Germinal center (tissue), 1 donor: Measurements from ENCODE around the gene ZNF653.

Experiments
- DNase-seq: peaks from one replicate; pipeline ENCODE4 v3.0.0; 2012; ENCODE audit warnings: mixed read lengths, low spot score

Gene ZNF653, protein sequence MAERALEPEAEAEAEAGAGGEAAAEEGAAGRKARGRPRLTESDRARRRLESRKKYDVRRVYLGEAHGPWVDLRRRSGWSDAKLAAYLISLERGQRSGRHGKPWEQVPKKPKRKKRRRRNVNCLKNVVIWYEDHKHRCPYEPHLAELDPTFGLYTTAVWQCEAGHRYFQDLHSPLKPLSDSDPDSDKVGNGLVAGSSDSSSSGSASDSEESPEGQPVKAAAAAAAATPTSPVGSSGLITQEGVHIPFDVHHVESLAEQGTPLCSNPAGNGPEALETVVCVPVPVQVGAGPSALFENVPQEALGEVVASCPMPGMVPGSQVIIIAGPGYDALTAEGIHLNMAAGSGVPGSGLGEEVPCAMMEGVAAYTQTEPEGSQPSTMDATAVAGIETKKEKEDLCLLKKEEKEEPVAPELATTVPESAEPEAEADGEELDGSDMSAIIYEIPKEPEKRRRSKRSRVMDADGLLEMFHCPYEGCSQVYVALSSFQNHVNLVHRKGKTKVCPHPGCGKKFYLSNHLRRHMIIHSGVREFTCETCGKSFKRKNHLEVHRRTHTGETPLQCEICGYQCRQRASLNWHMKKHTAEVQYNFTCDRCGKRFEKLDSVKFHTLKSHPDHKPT

DNA sequence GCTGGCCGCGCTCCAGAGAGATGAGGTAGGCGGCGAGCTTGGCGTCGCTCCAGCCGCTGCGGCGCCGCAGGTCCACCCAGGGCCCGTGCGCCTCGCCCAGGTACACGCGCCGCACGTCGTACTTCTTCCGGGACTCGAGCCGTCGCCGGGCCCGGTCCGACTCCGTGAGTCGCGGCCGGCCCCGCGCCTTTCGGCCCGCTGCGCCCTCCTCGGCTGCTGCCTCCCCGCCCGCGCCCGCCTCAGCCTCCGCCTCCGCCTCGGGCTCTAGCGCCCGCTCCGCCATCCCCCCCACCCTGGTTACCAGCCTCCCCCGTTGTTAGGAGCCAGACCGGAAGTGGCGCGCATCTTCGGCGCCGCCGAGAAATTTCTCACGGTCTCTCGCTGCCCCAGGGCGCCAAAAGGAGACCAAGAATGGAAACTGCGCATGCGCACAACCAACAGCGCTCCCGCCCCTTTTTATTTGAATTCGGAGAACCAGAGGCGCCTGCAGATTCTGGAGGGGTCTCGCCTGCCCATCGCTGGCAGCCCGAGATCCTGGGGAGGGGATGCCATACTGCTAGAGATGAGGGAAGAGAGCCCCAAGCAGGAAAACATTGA lies at the start of gene ZNF653:
ZNF653 (minus strand) TSS at position 336 of the 597 bp plus-strand sequence; CDS start at position 283, 53 bp downstream.
- DNase-seq, result peak; percentile 98

DNA sequence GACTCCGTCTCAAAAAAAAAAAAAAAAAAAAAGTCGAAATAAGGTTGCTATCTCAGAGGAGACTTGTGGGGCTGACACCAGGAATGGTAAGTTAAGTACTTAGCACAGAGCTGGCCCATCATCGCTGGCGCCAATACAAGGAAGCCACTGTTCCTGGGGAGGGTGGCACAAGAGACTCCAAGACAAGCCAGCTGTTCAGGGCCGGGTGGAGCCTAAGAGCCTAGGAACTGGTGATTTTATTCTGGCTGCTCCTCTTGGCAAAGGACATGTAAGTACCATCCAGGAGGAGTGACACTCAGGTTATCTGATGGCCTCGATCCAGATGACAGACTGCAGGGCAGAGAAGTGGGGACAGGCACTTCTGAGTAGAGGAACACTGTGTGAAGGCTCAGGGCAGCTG lies 49.6 kb upstream of the ZNF653 start:
- DNase-seq, result no peak

DNA sequence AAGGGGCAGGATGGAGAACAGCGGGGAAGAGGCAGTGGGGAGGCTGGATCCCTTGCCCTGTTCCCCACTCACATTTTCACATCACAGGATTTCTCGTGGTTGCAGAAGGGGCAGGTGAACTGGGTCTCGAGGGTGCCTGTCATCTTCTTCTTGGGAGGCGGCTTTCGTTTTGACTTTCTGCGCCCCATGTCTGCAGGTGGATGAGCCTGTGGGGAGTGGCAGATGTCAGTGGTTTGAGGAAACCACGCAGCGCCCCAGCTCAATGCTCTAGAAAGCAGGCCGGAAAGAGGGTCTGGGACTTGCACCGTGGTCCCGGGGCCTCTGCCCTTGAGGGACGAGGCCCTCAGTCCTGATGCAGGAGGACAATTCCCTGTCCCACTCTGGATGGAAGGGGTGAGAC lies 48.5 kb upstream of the ZNF653 start:
- DNase-seq, result no peak

DNA sequence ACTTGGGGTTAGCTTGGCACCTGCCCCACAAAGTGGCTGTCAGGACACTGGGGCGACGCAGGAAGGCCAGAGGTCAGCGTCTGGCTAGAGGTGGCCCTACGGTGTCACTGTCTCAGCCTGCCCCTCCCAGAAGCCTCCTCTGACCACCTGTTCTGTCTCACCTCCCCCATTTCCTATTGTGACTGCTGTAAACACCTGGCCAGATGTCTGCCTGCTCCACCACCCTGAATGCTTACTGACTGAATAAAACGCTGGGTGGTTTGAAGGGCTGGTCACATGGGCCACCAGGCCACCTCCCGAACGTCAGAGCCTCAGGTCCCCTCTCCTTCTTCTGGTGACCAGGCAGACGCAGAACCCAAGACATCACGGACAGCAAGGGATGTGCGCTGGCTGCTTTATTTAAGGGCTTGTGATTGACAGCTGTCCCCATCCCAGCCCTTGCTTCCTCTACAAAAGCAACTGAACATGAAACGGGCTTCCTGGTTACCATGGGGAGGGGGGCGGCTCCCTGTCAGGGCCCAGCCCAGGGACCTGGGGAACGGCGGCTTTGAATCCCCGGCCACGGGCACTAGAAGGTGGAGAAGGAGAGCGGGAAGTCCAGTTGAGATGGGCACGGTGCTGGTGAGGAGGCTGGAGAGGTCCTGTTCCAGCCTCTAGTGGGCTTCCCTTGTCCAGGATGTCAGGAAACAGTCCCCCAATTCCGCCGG lies 47.2 kb upstream of the ZNF653 start:
- no peak for DNase-seq

DNA sequence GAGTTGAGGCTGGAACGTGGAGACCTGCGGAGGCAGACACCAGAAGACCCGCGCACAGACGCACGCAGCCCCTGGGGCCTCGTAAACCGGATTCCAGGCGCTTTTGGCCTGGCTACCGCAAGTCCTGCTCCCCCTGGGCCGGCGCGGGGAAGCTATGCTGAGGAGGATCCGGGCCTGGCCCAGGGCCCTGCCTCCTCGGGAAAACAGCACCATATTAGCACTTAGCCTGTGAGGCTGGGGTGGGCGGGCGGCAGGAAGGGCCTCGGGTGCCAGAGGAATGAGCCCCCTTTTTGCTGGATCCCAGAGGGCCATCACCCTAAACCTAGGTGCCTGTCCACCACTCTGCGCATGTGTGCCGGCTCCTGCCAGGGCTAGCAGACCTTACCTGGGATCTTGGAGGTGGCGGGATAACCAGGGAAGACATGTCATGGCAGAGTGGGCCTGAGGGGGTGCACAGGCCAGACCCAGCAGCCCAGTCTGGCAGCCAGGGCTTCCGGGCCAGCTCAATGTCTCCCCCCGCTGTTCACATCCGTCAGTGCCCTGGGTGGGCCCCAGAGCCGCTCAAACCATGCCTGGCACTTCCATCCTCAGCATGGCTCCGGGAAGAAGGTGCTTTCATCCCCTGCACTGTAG lies 46.1 kb upstream of the ZNF653 start:
- DNase-seq, result no peak

DNA sequence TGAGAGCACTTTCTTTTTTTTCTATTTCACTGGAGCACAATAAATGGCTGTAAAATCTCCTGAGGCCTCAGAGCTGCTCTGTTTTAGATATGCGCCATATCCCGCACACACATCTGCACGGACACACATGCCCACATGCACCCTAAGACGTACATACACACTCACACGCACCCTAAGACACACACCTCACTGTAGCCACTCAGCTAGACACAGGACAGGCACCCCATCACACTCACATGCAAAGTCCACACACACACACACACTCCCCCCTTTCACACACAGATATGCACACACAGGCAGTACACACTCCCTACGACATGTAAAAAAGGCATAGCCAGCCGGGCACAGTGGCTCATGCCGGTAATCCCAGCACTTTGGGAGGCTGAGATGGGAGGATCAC lies 44.6 kb upstream of the ZNF653 start:
- no peak for DNase-seq

DNA sequence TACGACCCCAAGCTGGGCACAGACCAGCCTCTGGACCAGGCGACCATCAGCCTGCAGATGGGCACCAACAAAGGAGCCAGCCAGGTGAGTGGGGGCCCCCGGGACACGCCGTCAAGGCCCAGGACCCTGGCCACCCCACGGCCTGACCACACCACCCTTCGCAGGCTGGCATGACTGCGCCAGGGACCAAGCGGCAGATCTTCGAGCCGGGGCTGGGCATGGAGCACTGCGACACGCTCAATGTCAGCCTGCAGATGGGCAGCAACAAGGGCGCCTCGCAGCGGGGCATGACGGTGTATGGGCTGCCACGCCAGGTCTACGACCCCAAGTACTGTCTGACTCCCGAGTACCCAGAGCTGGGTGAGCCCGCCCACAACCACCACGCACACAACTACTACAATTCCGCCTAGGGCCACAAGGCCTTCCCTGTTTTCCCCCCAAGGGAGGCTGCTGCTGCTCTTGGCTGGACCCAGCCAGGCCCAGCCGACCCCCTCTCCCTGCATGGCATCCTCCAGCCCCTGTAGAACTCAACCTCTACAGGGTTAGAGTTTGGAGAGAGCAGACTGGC lies 43.8 kb upstream of the ZNF653 start:
- DNase-seq, result no peak

DNA sequence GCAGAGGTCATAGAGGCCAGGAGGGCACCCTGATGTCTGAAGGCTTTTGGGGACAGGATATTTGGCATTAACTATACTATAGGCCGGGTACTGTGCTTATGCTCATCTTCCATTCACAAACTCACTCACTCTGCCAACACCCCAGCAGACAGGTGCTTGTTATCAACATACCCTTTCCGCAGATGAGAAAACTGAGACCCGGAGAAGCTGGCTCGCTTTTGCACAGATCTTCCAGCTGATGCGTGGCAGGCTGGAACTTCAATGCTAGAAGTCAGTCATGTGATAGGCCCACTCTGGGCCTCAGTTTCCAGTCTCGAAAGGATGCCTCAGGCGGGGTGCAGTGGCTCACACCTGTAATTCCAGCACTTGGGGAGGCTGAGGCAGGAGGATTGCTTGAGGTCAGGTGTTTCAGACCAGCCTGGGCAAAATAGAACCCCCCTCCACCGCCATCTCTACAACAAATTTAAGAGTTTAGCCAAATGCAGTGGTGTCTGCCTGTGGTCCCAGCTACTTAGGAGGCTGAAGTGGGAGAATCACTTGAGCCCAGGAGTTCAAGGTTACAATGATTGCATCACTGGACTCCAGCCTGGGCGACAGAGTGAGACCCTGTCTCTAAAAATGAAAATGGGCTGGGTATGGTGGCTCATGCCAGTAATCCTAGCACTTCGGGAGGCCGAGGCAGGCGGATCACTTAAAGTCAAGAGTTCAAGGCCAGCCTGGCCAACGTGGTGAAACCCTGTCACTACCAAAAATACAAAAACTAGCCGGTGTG lies 42.5 kb upstream of the ZNF653 start:
- DNase-seq, result no peak

DNA sequence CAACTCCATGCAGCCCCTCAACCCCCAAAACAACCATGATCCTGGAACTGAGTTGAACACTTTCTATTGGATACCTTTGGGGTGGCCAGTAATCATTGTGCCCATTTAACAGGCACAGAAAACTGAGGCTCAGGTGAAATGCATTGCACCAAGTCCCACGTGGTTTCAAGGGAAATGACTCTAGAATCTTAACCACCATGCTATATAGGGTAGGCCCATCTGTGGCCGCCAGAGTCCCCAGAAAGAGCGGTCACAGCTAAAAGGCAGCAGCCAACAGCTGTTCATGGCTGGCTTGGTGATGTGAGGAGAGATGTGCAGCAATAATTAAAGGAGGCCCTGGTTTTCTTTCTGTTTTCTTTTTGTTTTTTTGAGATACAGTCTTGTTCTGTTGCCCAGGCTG lies 35.6 kb upstream of the ZNF653 start:
- DNase-seq, result no peak

DNA sequence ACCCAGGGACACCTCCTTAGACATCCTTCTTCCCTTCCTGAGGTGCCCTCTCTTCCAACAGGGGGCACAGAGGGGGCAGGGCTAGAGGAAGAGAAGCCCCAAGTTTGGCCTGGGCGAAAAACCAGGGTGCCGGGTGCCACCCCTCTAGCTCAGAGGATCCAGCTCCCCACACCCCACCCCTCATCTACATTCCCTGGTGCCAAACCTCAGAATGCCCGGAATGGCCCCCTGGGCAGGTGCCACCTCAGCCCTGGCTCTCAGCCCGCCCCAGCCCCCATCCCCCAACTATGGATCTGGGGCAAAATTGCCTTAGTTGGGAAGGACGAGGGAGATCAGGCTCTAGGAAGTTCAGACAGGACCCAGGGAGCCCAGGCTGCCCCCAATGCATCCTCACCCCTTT lies 35.0 kb upstream of the ZNF653 start:
- DNase-seq, result no peak

DNA sequence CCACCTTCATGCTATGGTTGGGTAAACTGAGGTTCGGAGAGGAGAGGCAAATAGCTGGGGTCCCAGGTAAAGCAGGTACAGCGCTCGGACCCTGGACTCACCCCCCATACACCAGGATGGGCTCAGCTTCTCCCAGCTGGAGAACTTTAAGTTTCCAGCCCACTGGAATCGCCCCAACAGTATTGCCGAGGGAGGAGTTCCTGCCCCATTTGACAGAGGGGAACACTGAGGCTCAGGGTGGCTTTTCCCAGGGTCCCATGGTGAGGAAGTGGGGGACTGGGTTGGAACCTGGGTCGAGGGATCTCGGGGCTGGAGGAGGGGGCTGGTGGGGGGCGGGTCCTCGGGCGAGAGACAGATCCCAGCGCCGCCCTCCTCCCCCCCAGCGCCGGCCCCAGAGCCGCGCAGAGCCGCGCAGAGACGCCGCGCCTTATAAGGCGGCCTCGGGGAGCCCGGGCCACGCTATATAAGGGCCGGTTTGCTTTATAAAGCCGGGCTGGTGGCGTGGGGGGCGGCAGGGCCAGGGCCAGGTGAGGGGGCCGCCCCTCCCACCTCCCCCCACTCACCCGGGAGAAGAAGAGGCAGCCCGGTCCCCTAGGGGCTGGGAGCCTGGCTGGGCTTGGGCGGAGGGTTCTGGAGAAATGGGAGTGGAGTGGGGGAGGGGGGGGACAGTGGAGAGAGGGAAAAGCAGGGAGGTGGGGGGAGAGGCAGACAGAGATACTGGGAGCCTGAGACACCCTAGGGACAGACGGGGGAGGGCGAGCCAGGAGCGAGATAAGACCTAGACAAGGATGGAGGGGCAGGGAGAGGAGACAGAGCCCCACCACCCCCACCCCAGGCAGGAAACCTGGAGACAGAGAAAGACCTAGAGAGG lies 34.1 kb upstream of the ZNF653 start:
- no peak for DNase-seq

DNA sequence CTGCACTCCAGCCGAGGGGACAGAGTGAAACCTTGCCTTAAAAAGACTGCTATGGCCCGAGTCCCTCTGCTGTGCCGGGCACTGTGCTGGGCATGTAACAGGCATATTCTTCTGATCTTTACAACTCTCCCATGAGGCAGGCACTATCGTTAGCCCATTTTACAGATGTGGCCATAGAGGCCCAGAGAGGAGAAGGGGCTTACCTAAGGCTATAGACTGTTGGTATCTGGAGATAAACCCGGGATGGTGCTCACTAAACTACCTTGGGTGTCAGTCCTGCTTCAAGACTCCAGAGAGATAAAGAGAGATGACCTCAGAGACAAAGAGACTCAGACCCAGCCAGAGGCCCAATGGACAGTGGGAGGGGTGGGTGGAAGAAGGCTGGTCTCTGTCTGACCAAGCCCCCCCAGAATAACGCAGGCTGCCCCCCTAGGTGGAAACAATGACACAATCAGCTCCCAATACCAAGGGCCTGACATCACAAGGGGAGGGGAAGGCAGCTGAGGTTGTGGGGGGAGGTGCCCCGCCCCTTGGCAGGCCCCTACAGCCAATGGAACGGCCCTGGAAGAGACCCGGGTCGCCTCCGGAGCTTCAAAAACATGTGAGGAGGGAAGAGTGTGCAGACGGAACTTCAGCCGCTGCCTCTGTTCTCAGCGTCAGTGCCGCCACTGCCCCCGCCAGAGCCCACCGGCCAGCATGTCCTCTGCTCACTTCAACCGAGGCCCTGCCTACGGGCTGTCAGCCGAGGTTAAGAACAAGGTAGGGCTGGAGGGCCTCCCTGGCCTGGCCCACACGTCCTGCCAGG lies 32.8 kb upstream of the ZNF653 start, which contains the start of gene CNN1:
CNN1 (plus strand) TSS at position 620 of the 805 bp plus-strand sequence; CDS start at position 697, 77 bp downstream.
- DNase-seq, result no peak

DNA sequence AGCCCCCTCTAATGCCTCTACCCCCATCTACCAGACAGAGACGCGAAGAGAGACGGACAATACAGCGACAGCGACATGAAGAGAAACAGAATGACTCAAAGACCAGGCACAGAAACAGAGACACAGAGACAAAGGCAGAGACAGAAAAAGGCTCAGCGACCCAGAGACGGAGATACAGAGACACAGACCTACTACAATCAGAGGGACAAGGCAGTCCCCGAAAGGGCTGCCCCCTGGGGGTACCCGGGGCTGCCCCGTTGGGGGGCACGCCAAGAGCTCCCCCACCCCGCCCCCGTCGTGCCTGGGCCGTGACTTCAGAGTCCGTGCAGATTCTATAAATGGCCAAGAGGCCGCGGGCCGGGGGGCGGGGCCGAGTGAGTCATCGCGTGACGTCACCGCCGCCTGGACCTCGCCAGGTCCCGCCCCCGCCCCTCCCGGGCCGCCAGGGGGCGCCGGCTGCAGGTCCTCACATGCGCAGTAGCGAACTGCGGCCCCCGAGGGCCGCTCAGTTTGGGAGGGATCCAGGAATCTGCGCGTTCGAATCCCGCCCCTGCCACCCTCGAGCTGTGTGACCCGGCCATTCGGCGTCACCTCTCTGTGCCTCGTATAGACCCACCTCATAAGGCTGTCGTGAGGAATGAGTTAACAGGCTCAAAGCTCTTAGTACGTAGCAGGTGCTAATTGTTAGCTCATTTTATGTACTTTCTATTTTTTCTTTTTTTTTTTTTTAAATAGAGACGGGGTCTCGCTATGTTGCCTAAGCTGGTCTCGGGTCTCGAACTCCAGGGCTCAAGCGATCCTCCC lies 30.4 kb upstream of the ZNF653 start:
- DNase-seq, result peak; percentile 95

DNA sequence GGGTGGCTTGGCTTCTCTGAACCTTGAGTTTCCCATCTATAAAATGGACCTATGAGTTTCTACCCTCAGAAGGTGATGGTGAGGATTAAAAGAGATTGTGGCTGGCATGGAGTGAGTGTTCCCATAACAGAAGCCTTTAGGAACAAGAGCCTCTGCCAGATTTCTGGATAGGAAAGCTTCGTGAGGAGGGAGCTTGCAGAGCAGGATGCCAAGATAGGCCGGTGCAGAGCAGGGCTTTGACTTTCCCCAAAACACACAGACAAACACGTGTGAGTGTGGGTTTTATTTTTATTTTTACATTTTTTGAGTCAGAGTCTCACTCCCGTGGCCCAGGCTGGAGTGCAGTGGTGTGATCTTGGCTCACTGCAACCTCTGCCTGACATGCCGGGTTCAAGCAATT lies 29.3 kb upstream of the ZNF653 start:
- DNase-seq, result no peak

DNA sequence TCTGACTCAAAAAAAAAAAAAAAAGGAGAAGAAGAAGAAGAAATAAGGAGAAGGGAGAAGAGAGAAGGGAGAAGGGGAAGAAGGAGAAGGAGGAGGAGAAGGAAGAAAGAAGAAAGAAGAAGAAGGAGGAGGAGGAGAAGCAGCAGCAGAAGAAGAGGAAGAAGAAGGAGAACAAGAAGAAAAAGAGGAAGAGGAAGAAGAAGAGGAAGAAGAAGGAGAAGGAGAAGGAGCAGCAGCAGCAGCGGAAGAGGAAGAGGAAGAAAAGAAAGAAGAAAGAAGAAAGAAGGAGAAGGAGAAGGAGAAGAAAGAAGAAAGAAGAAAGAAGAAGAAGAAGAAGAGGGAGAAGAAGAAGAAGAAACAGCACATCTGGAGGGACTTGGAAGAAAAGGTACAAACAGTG lies 28.9 kb upstream of the ZNF653 start:
- DNase-seq, result no peak

DNA sequence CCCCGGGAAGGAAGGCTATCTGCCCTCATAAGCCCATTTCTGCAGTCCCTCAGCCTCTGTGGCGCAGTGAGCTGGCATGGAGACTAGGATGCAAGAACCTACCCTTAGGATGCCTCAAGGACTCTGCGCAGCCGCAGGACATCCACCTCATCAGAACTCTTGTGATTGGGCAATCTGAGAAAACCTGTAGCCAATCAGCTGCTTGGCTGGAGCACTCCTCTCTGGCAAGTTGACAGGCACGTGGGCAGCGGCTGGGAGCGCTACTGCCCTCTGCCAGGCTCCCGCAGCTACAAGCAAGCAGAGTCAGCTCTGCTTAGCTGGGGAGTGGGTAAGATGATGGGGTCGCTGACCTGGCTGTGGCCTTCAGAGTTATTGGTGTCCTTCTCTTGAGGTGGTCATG lies 24.8 kb upstream of the ZNF653 start:
- peak; percentile 76 for DNase-seq

DNA sequence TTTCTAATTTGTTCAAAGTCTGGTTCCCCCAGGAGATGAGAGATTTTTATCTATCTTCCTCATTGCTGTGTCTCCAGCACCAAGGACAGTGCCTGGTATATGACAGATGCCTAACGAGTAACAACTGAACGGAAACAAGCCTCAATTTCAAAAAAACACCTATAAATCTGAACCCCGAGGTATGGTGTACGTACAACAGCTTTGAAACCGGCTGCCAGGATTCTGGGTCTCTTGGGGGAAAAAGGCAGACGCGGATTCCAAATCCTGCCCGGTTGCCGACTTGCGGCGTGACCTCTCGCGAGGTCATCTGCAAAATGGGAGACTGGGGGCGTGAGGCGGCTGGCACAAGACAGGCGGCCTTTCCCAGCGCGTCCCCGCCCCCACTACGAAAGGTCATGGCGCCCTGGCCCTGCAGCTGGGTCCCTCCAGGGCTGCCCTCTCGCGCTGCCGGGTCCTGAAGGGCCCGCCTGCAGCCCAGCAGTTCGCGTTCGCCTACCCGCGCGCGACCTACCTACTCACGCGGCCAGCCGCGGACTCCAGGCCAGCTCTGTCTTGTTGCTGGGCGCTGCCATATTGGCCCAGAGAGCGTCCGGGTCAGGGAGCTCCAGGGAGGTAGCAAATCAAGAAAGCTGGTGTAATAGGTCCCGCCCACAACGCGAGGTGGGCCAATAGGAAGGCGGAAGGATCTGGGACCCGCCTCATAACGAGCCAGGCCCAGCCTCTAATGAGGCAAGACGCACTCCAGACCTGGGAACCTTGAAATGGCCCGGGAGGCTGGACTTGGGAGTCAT lies 23.1 kb upstream of the ZNF653 start, which contains the start of gene ECSIT:
ECSIT (minus strand) TSS at position 584 of the 791 bp plus-strand sequence. CDS start 9,964 bp downstream, outside the sequence.
- DNase-seq, result peak; percentile 97
